IMR-90 (cell line): ENCODE measurements around the gene HES7. TPM values are rescaled to one million over a fixed set of nuclear protein-coding genes. Genes with fewer than 3 reads are reported as not detected.

Experiments
- ATAC-seq: fragments of 200-7000 bp; cut with Tn5 transposase; 2 replicates; pipeline ENCODE4 v1.9.1; 2020; ENCODE audit warnings: low read depth, mild to moderate bottlenecking, moderate library complexity
- BruUV-seq: library from RNA; stranded (reverse); fragments of 400-500 nt; replicated peaks from 2 replicates; lab custom pipeline; 2021; lab: Mats Ljungman, UMichigan
- CTCF ChIA-PET: fragments of 300-600 bp; formaldehyde crosslinking; extraction: SDS; loops from one replicate; lab custom pipeline; 2021; ENCODE audit warnings: antibody characterized with exemption; lab: Yijun Ruan, JAX
- POLR2A ChIA-PET: fragments of 300-600 bp; sonication (Branson Sonifier 250); formaldehyde crosslinking; loops from one replicate; lab custom pipeline; 2022; ENCODE audit warnings: antibody characterized with exemption; ENCODE audit not compliant: unreplicated experiment; lab: Charles Lee
- DNase-seq: peaks from one replicate; pipeline ENCODE4 v3.0.0; 2013
- H2AFZ ChIP-seq: replicated peaks from 2 replicates; pipeline ENCODE3; 2013; ENCODE audit warnings: low read length, mild to moderate bottlenecking; ENCODE audit not compliant: poor library complexity
- H2AK5ac ChIP-seq: 2 replicates; pipeline ENCODE4 v1.6.1; 2013; ENCODE audit warnings: low read depth, low read length, inconsistent platforms
- H2AK9ac ChIP-seq: replicated peaks from 2 replicates; pipeline ENCODE3; 2013; ENCODE audit warnings: mild to moderate bottlenecking, low read depth, low read length, moderate library complexity; ENCODE audit not compliant: poor library complexity
- H2BK120ac ChIP-seq: 2 replicates; pipeline ENCODE4 v1.6.1; 2013; ENCODE audit warnings: low read depth, low read length, inconsistent platforms
- H2BK15ac ChIP-seq: 3 replicates; pipeline ENCODE4 v1.6.1; 2013; ENCODE audit warnings: low read depth, low read length, inconsistent platforms
- H2BK20ac ChIP-seq: 2 replicates; pipeline ENCODE4 v1.6.1; 2013; ENCODE audit warnings: low read depth, mild to moderate bottlenecking, inconsistent platforms, low read length, moderate library complexity
- H2BK5ac ChIP-seq: 2 replicates; pipeline ENCODE4 v1.6.1; 2013; ENCODE audit warnings: mild to moderate bottlenecking, low read depth, low read length, inconsistent platforms; ENCODE audit not compliant: poor library complexity, severe bottlenecking
- H3K14ac ChIP-seq: replicated peaks from 2 replicates; pipeline ENCODE4 v1.6.1; 2013; ENCODE audit warnings: low read depth, low read length, inconsistent platforms
- H3K18ac ChIP-seq: 2 replicates; pipeline ENCODE4 v1.6.1; 2013; ENCODE audit warnings: low read depth, low read length, control low read depth
- H3K23ac ChIP-seq: 2 replicates; pipeline ENCODE4 v1.6.1; 2013; ENCODE audit warnings: low read depth, low read length, inconsistent platforms
- H3K27ac ChIP-seq: 2 replicates; pipeline ENCODE4 v1.5.1; 2013; ENCODE audit warnings: mild to moderate bottlenecking, control low read depth, low read length; ENCODE audit not compliant: insufficient read depth
- H3K27me3 ChIP-seq: 2 replicates; pipeline ENCODE4 v1.6.1; 2013; ENCODE audit warnings: low read length; ENCODE audit not compliant: control insufficient read depth, insufficient read depth
- H3K36me3 ChIP-seq: 2 replicates; pipeline ENCODE4 v1.6.1; 2013; ENCODE audit warnings: low read length, mixed read lengths; ENCODE audit not compliant: control insufficient read depth, insufficient read depth
- H3K4ac ChIP-seq: 2 replicates; pipeline ENCODE4 v1.6.1; 2013; ENCODE audit warnings: low read depth, low read length, inconsistent platforms
- H3K4me1 ChIP-seq: 2 replicates; pipeline ENCODE4 v1.6.1; 2013; ENCODE audit warnings: low read length, mixed read lengths; ENCODE audit not compliant: control insufficient read depth, insufficient read depth
- H3K4me2 ChIP-seq: 2 replicates; pipeline ENCODE4 v1.6.1; 2013; ENCODE audit warnings: low read depth, mild to moderate bottlenecking, control low read depth, low read length, moderate library complexity
- H3K4me3 ChIP-seq: 2 replicates; pipeline ENCODE4 v1.5.1; 2013; ENCODE audit warnings: low read depth, mild to moderate bottlenecking, control low read depth, low read length, moderate library complexity; ENCODE audit not compliant: insufficient read depth
- H3K56ac ChIP-seq: 2 replicates; pipeline ENCODE4 v1.6.1; 2013; ENCODE audit warnings: low read length, inconsistent platforms; ENCODE audit not compliant: insufficient read depth; ENCODE audit errors: extremely low read depth
- H3K79me1 ChIP-seq, 2 experiments: 2 replicates each; pipeline ENCODE4 v1.6.1; 2013; ENCODE audit warnings: low read length in 2 of 2, inconsistent platforms in 1 of 2, low read depth in 1 of 2
- H3K9ac ChIP-seq: 2 replicates; pipeline ENCODE4 v1.6.1; 2013; ENCODE audit warnings: low read depth, low read length, control low read depth
- H3K9me1 ChIP-seq: 2 replicates; pipeline ENCODE4 v1.6.1; 2013; ENCODE audit warnings: low read length, inconsistent platforms; ENCODE audit not compliant: insufficient read depth
- H3K9me3 ChIP-seq: 2 replicates; pipeline ENCODE4 v1.6.1; 2013; ENCODE audit warnings: low read length; ENCODE audit not compliant: control insufficient read depth, insufficient read depth
- H4K20me1 ChIP-seq: 2 replicates; pipeline ENCODE4 v1.6.1; 2013; ENCODE audit warnings: low read length, inconsistent platforms; ENCODE audit not compliant: insufficient read depth
- H4K5ac ChIP-seq: 2 replicates; pipeline ENCODE4 v1.6.1; 2013; ENCODE audit warnings: mild to moderate bottlenecking, low read depth, low read length, control low read depth
- H4K8ac ChIP-seq, 2 experiments: 2 replicates each; pipeline ENCODE4 v1.6.1; 2013; ENCODE audit warnings: low read depth in 2 of 2, low read length in 2 of 2, control low read depth in 1 of 2, inconsistent platforms in 1 of 2
- H4K91ac ChIP-seq: 2 replicates; pipeline ENCODE4 v1.6.1; 2013; ENCODE audit warnings: low read depth, low read length, inconsistent platforms; ENCODE audit not compliant: insufficient read depth
- BHLHE40 ChIP-seq: fragments of 150-350 bp; IDR thresholded peaks from 2 replicates; pipeline ENCODE4 v1.6.1; 2016; ENCODE audit warnings: mild to moderate bottlenecking, low read depth, low read length
- CEBPB ChIP-seq: IDR thresholded peaks from 2 replicates; pipeline ENCODE4 v1.6.1; 2012; ENCODE audit warnings: low read depth, low read length, improper control_type of control experiment
- FOS ChIP-seq: fragments of 150-350 bp; IDR thresholded peaks from 2 replicates; pipeline ENCODE4 v1.6.1; 2016; ENCODE audit warnings: low read depth, low read length
- MXI1 ChIP-seq: IDR thresholded peaks from 2 replicates; pipeline ENCODE4 v1.6.1; 2012; ENCODE audit warnings: low read depth, mild to moderate bottlenecking, low read length, moderate library complexity, borderline replicate concordance
- NFE2L2 ChIP-seq: fragments of 150-350 bp; IDR thresholded peaks from 2 replicates; pipeline ENCODE4 v1.6.1; 2016; ENCODE audit warnings: low read depth, mild to moderate bottlenecking, low read length
- POLR2A ChIP-seq: IDR thresholded peaks from 2 replicates; pipeline ENCODE4 v1.6.1; 2012; ENCODE audit warnings: mild to moderate bottlenecking, low read depth, low read length
- RAD21 ChIP-seq: IDR thresholded peaks from 2 replicates; pipeline ENCODE4 v1.6.1; 2012; ENCODE audit warnings: low read length, improper control_type of control experiment
- RCOR1 ChIP-seq: IDR thresholded peaks from 2 replicates; pipeline ENCODE4 v1.6.1; 2012; ENCODE audit warnings: mild to moderate bottlenecking, low read length, improper control_type of control experiment; ENCODE audit not compliant: insufficient replicate concordance
- RFX5 ChIP-seq: IDR thresholded peaks from 2 replicates; pipeline ENCODE4 v1.8.0; 2012; ENCODE audit warnings: low read depth, mild to moderate bottlenecking, low read length, moderate library complexity
- SMC3 ChIP-seq: fragments of 150-350 bp; IDR thresholded peaks from 2 replicates; pipeline ENCODE4 v1.6.1; 2016; ENCODE audit warnings: low read depth, mild to moderate bottlenecking, antibody characterized with exemption, low read length, moderate library complexity
- WGBS, 2 experiments: methylation state at CpG; one replicate each; pipeline versions ENCODE4 v1.1.5 to v1.1.7; 2013; ENCODE audit warnings: missing lambda C conversion rate in 2 of 2; ENCODE audit not compliant: insufficient read length in 1 of 2; ENCODE audit errors: extremely low coverage in 2 of 2; 5-methylcytosine and 5-hydroxymethylcytosine counted together
- dilution Hi-C: fragments of 300-500 bp; cut with HindIII; formaldehyde crosslinking; loops from one replicate; pipeline ENCODE4 v1.14.3; 2018; ENCODE audit warnings: low sequenced_read_pairs; ENCODE audit not compliant: unreplicated experiment
- in situ Hi-C: fragments of 300-500 bp; cut with MboI; formaldehyde crosslinking; loops from 3 replicates; pipeline ENCODE4 v1.14.3; 2019; ENCODE audit warnings: low sequenced_read_pairs, inconsistent platforms, mixed read lengths
- intact Hi-C: fragments of 100-400 bp; cut with micrococcal nuclease; formaldehyde crosslinking; loops from 2 replicates; pipeline ENCODE4 v1.10.0; 2022
- polyA plus RNA-seq, 3 experiments: library from polyadenylated mRNA; depleted of rRNA; stranded (reverse); fragments of >200 nt; gene quantifications; 2 replicates each; pipeline ENCODE4 v1.2.3, GENCODE V29; 2012; ENCODE audit warnings: low replicate concordance in 1 of 3
- total RNA-seq: library from RNA; depleted of rRNA; stranded (reverse); fragments of >200 nt; gene quantifications from 2 replicates; pipeline ENCODE4 v1.2.3, GENCODE V29; 2012
- TF ChIP-seq, protein P1 (sequence below): conservative IDR thresholded peaks from 2 replicates; pipeline ENCODE4 v1.5.1; 2012; ENCODE audit warnings: mild to moderate bottlenecking, low read depth, low read length, improper control_type of control experiment
- TF ChIP-seq, protein P2 (sequence below): fragments of 150-350 bp; IDR thresholded peaks from 2 replicates; pipeline ENCODE4 v1.6.1; 2016; ENCODE audit warnings: low read depth, mild to moderate bottlenecking, low read length, moderate library complexity, borderline replicate concordance

HES7 gene
- total and polyA plus RNA-seq, 2 of the 4 experiments (the other 2 are of a cell fraction), result 0.43 TPM; not detected in 1

DNA sequence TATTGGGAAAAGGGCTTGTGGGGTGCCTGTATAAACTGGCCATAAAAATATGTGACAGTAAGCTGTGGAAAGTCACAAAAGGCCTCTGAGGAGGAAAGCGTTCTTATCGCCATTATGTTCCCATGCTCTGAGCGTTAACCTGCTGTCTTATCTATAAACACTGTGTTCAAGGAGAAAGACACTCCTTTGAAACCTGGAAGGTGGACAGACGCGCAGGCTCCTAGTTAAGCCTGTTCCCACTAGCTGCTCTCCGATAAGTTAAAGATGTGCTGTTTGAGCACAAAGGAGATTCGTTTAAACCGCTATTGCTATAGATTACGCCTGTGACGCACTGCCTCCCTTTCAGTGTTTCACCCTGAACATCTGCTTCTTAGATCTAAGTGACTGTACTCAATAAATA, 41.6 kb downstream of the HES7 start:
- Histone ChIP-seq H3K9me3 (no peaks in the 10 kb centered on the region), H2AK5ac (no peak overlapping the region), H2BK20ac (no peak overlapping the region), H2AK9ac (no peak overlapping the region), H3K4me2 (no peak overlapping the region), H2BK15ac (no peak overlapping the region), H3K36me3 (no peaks in the 10 kb centered on the region), H3K4me3 (no peak overlapping the region), H4K20me1 (no peaks in the 10 kb centered on the region), H3K79me1 (no peaks in the 10 kb centered on the region), H3K27me3 (peaks cover 60% of the 10 kb centered on the region), H3K14ac (no peak overlapping the region), H3K4ac (no peak overlapping the region), H4K8ac (no peak overlapping the region), H2BK5ac (no peak overlapping the region), H3K23ac (no peak overlapping the region), H3K56ac (no peak overlapping the region), H3K18ac (no peak overlapping the region), H3K27ac (no peak overlapping the region), H2BK120ac (no peak overlapping the region), H3K9me1 (no peaks in the 10 kb centered on the region), H2AFZ (no peak overlapping the region), H3K9ac (no peak overlapping the region), H4K5ac (no peak overlapping the region), H3K4me1 (0 out of 2 replicates have a peak, but pooled peaks cover 1% of the 10 kb centered on the region), H4K91ac (no peak overlapping the region)
- DNase-seq (no peak), ATAC-seq (no peak)
- BruUV-seq, result no TSS peak
- TF ChIP-seq, protein P1, sequence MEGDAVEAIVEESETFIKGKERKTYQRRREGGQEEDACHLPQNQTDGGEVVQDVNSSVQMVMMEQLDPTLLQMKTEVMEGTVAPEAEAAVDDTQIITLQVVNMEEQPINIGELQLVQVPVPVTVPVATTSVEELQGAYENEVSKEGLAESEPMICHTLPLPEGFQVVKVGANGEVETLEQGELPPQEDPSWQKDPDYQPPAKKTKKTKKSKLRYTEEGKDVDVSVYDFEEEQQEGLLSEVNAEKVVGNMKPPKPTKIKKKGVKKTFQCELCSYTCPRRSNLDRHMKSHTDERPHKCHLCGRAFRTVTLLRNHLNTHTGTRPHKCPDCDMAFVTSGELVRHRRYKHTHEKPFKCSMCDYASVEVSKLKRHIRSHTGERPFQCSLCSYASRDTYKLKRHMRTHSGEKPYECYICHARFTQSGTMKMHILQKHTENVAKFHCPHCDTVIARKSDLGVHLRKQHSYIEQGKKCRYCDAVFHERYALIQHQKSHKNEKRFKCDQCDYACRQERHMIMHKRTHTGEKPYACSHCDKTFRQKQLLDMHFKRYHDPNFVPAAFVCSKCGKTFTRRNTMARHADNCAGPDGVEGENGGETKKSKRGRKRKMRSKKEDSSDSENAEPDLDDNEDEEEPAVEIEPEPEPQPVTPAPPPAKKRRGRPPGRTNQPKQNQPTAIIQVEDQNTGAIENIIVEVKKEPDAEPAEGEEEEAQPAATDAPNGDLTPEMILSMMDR, result no peak
- TF ChIP-seq, protein P2, sequence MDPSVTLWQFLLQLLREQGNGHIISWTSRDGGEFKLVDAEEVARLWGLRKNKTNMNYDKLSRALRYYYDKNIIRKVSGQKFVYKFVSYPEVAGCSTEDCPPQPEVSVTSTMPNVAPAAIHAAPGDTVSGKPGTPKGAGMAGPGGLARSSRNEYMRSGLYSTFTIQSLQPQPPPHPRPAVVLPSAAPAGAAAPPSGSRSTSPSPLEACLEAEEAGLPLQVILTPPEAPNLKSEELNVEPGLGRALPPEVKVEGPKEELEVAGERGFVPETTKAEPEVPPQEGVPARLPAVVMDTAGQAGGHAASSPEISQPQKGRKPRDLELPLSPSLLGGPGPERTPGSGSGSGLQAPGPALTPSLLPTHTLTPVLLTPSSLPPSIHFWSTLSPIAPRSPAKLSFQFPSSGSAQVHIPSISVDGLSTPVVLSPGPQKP, result no peak
- TF ChIP-seq CEBPB (no peak), FOS (no peak), RFX5 (no peak), BHLHE40 (no peak), MXI1 (no peak), RCOR1 (no peak), RAD21 (no peak), POLR2A (no peak), NFE2L2 (no peak), SMC3 (no peak)
- in situ Hi-C loops, result loop anchor here (25.0 kb wide), 2 partner anchors 230 to 680 kb away; partner anchors contain the start of genes ARHGEF15 and SPDYE4
- dilution Hi-C loops, result no loop called here
- CTCF ChIA-PET, result no interaction called here
- WGBS, 2 experiments, result 54% methylated on average over 5 of the region's 10 CpGs; no CpG with 5 or more reads in 1 of the 2 experiments
- POLR2A ChIA-PET, result no interaction called here
- intact Hi-C loops, result loop anchor here (5.0 kb wide), 1 partner anchor 75 kb away; no protein-coding TSS in a partner anchor
